ENCODE data around the gene CASKIN1.
"Not testable (repeated sequence)": the region's sequence is repeated elsewhere in the genome, so short reads cannot be mapped to it uniquely, and the experiment has no call there.

DNA sequence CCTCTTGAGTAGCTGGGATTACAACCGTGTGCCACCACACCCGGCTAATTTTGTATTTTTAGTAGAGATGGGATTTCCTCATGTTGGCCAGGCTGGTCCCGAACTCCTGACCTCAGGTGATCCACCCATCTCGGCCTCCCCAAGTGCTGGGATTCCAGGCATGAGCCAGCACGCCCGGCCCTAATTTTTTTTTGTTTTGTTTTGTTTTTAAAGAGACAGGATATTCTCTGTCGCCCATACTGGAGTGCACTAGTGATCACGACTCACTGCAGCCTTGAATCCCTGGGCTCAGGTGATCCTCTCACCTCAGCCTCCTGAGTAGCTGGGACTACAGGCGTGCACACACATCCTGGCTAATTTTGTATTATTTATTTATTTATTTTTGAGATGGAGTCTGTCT lies 43.9 kb upstream of the CASKIN1 start:
- TF ChIP-seq, protein P1, sequence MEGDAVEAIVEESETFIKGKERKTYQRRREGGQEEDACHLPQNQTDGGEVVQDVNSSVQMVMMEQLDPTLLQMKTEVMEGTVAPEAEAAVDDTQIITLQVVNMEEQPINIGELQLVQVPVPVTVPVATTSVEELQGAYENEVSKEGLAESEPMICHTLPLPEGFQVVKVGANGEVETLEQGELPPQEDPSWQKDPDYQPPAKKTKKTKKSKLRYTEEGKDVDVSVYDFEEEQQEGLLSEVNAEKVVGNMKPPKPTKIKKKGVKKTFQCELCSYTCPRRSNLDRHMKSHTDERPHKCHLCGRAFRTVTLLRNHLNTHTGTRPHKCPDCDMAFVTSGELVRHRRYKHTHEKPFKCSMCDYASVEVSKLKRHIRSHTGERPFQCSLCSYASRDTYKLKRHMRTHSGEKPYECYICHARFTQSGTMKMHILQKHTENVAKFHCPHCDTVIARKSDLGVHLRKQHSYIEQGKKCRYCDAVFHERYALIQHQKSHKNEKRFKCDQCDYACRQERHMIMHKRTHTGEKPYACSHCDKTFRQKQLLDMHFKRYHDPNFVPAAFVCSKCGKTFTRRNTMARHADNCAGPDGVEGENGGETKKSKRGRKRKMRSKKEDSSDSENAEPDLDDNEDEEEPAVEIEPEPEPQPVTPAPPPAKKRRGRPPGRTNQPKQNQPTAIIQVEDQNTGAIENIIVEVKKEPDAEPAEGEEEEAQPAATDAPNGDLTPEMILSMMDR (IDR thresholded peaks at IDR 0.05): not testable (repeated sequence)
- not testable (repeated sequence) for TF ChIP-seq POLR2A (IDR thresholded peaks at IDR 0.05)
